ENCODE data around the gene NFIB.

NFIB gene

GRCh38 chr9:14098486-14099180, 215.3 kb downstream of the NFIB start:
- DNase-seq (ENCODE audit: low spot score): no peak

- no peak for DNase-seq (ENCODE audit: low spot score)
Measured at GRCh38 chr9:14097666-14098415, 216.1 kb downstream of the NFIB start.

GRCh38 chr9:14097215-14097614, 216.7 kb downstream of the NFIB start:
- no peak for DNase-seq (ENCODE audit: low spot score)

- no peak for DNase-seq (ENCODE audit: low spot score)
Measured at GRCh38 chr9:14096258-14096922, 217.6 kb downstream of the NFIB start.

GRCh38 chr9:14095277-14095676, 218.7 kb downstream of the NFIB start:
- DNase-seq (ENCODE audit: low spot score): no peak

GRCh38 chr9:14094491-14094890, 219.4 kb downstream of the NFIB start:
- no peak for DNase-seq (ENCODE audit: low spot score)

GRCh38 chr9:14092344-14092743, 221.6 kb downstream of the NFIB start:
- no peak for DNase-seq (ENCODE audit: low spot score)

GRCh38 chr9:14089051-14089803, 224.7 kb downstream of the NFIB start:
- no peak for DNase-seq (ENCODE audit: low spot score)

GRCh38 chr9:14087576-14087975, 226.4 kb downstream of the NFIB start:
- DNase-seq (ENCODE audit: low spot score): no peak

- no peak for DNase-seq (ENCODE audit: low spot score)
Measured at GRCh38 chr9:14086495-14086894, 227.4 kb downstream of the NFIB start.

GRCh38 chr9:14085810-14086209, 228.1 kb downstream of the NFIB start:
- no peak for DNase-seq (ENCODE audit: low spot score)

GRCh38 chr9:14084867-14085266, 229.1 kb downstream of the NFIB start:
- DNase-seq (ENCODE audit: low spot score): no peak

GRCh38 chr9:14083366-14083765, 230.6 kb downstream of the NFIB start:
- DNase-seq (ENCODE audit: low spot score): no peak

- no peak for DNase-seq (ENCODE audit: low spot score)
Measured at GRCh38 chr9:14082732-14083131, 231.2 kb downstream of the NFIB start.

- no peak for DNase-seq (ENCODE audit: low spot score)
Measured at GRCh38 chr9:14081745-14082144, 232.2 kb downstream of the NFIB start.

GRCh38 chr9:14080959-14081542, 232.9 kb downstream of the NFIB start:
- no peak for DNase-seq (ENCODE audit: low spot score)

- DNase-seq (ENCODE audit: low spot score): no peak
Measured at GRCh38 chr9:14079440-14079839, 234.5 kb downstream of the NFIB start.

- DNase-seq (ENCODE audit: low spot score): no peak
Measured at GRCh38 chr9:14077672-14078071, 236.3 kb downstream of the NFIB start.

GRCh38 chr9:14075218-14075617, 238.7 kb downstream of the NFIB start:
- DNase-seq (ENCODE audit: low spot score): no peak

GRCh38 chr9:14072850-14073249, 241.1 kb downstream of the NFIB start:
- no peak for DNase-seq (ENCODE audit: low spot score)

GRCh38 chr9:14071484-14071883, 242.5 kb downstream of the NFIB start:
- no peak for DNase-seq (ENCODE audit: low spot score)

- DNase-seq (ENCODE audit: low spot score): no peak
Measured at GRCh38 chr9:14068690-14069089, 245.3 kb downstream of the NFIB start.
